Vagina (tissue), 2 donors: Measurements from ENCODE around the gene PLBD1. TPM values are rescaled to one million over a fixed set of nuclear protein-coding genes. Genes with fewer than 3 reads are reported as not detected.

Source experiments
- DNase-seq, 2 donors: peaks; one replicate each; pipeline ENCODE4 v3.0.0-alpha.2; 2017; ENCODE audit errors: extremely low spot score in 2 of 2
- H3K27ac ChIP-seq: fragments of 200-600 bp; sonication (generic); one replicate; pipeline ENCODE4 v1.5.1; 2019
- H3K27me3 ChIP-seq: fragments of 200-600 bp; sonication (generic); one replicate; pipeline ENCODE4 v1.5.1; 2019
- H3K36me3 ChIP-seq, 2 donors: fragments of 200-600 bp; sonication (generic); one replicate each; pipeline ENCODE4 v1.5.1; 2017 to 2019
- H3K4me1 ChIP-seq: fragments of 200-600 bp; sonication (generic); one replicate; pipeline ENCODE4 v1.5.1; 2019
- H3K4me3 ChIP-seq, 2 donors: fragments of 200-600 bp; sonication (generic); 1 replicate in 1 of 2; 2 replicates in 1 of 2; pipeline ENCODE4 v1.5.1; 2016 to 2019
- H3K9me3 ChIP-seq: fragments of 200-600 bp; sonication (generic); one replicate; pipeline ENCODE4 v1.5.1; 2019
- CTCF ChIP-seq, 3 experiments: fragments of 450-650 bp in 2 of 3; fragments of 200-600 bp in 1 of 3; sonication (generic) in 1 of 3; IDR thresholded peaks; one replicate each; pipeline ENCODE4 v1.5.1; 2017 to 2019; ENCODE audit warnings: antibody characterized with exemption in 3 of 3, mild to moderate bottlenecking in 2 of 3, moderate library complexity in 2 of 3
- POLR2A ChIP-seq, 2 donors: fragments of 450-650 bp; IDR thresholded peaks; one replicate each; pipeline ENCODE4 v1.6.1; 2017; ENCODE audit warnings: antibody characterized with exemption in 2 of 2, mild to moderate bottlenecking in 2 of 2, moderate library complexity in 2 of 2
- POLR2AphosphoS5 ChIP-seq, 2 donors: sonication (generic); formaldehyde crosslinking; IDR thresholded peaks; one replicate each; pipeline ENCODE4 v1.9.0; 2017; ENCODE audit warnings: antibody characterized with exemption in 2 of 2, mild to moderate bottlenecking in 2 of 2, low read depth in 1 of 2; ENCODE audit not compliant: insufficient read depth in 1 of 2
- intact Hi-C: fragments of 100-400 bp; cut with DNase I; formaldehyde crosslinking; loops from one replicate; pipeline ENCODE4 v1.15.1; 2023
- total RNA-seq: library from RNA; depleted of rRNA; stranded (reverse); fragments of >200 nt; gene quantifications from one replicate; pipeline ENCODE4 v1.2.3, GENCODE V29; 2016

Gene PLBD1
- total RNA-seq, 1 donor from 2014 or later = 29.0 TPM

GRCh38 chr12:14554281-14555007 is 13.2 kb downstream of the PLBD1 start:
- no peak for DNase-seq
- peaks cover 12% of the 10 kb centered on the region for H3K4me1 ChIP-seq
- intact Hi-C loops = no loop called here
- no peak overlapping the region for H3K27ac ChIP-seq
- no peaks in the 10 kb centered on the region for H3K27me3 ChIP-seq
- H3K4me3 ChIP-seq = no peak overlapping the region
- H3K36me3 ChIP-seq = no peaks in the 10 kb centered on the region
- no peaks in the 10 kb centered on the region for H3K9me3 ChIP-seq
- peak in 1 of 2 donors; percentile 35 for TF ChIP-seq POLR2AphosphoS5 (IDR thresholded peaks at IDR 0.05; ENCODE audit: insufficient read depth in 1 of 2, low read depth in 1 of 2)
- TF ChIP-seq CTCF (IDR thresholded peaks at IDR 0.05) = no peak

GRCh38 chr12:14548609-14549008 is 19.1 kb downstream of the PLBD1 start:
- intact Hi-C loops = no loop called here
- no peak overlapping the region for H3K4me3 ChIP-seq
- H3K27ac ChIP-seq = no peak overlapping the region
- no peaks in the 10 kb centered on the region for H3K4me1 ChIP-seq
- DNase-seq = no peak
- no peaks in the 10 kb centered on the region for H3K27me3 ChIP-seq
- H3K36me3 ChIP-seq = no peaks in the 10 kb centered on the region
- H3K9me3 ChIP-seq = no peaks in the 10 kb centered on the region
- no peak for TF ChIP-seq CTCF (IDR thresholded peaks at IDR 0.05)
- no peak for TF ChIP-seq POLR2A (IDR thresholded peaks at IDR 0.05)
- peak in 1 of 2 donors; percentile 21 for TF ChIP-seq POLR2AphosphoS5 (IDR thresholded peaks at IDR 0.05; ENCODE audit: insufficient read depth in 1 of 2, low read depth in 1 of 2)

DNA sequence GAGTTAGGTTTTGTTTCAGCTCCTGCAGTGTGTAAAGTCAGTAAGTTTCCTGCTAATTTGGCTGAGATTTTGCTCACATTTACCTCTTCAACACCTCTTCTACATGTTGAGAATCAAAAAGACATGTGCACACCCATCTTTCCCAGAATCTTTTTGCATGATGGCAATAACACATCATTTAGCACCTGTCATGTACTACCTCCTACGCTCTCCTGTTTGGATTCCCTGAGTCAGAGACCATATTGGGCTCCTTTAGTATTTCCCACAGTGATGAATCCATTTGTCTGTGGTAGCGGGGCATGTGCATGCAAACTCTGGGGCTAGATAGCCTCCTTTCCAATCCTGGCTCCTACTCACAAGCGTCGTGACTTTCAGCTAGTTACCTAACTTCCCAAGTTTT is 20.1 kb downstream of the PLBD1 start:
- DNase-seq = no peak
- Histone ChIP-seq H3K4me3 (no peak overlapping the region), H3K27ac (no peak overlapping the region), H3K36me3 (no peaks in the 10 kb centered on the region), H3K9me3 (no peaks in the 10 kb centered on the region), H3K27me3 (no peaks in the 10 kb centered on the region), H3K4me1 (no peaks in the 10 kb centered on the region)
- intact Hi-C loops = no loop called here
- TF ChIP-seq POLR2AphosphoS5 (IDR thresholded peaks at IDR 0.05; ENCODE audit: insufficient read depth in 1 of 2, low read depth in 1 of 2) (no peak), POLR2A (IDR thresholded peaks at IDR 0.05) (no peak), CTCF (IDR thresholded peaks at IDR 0.05) (no peak)

DNA sequence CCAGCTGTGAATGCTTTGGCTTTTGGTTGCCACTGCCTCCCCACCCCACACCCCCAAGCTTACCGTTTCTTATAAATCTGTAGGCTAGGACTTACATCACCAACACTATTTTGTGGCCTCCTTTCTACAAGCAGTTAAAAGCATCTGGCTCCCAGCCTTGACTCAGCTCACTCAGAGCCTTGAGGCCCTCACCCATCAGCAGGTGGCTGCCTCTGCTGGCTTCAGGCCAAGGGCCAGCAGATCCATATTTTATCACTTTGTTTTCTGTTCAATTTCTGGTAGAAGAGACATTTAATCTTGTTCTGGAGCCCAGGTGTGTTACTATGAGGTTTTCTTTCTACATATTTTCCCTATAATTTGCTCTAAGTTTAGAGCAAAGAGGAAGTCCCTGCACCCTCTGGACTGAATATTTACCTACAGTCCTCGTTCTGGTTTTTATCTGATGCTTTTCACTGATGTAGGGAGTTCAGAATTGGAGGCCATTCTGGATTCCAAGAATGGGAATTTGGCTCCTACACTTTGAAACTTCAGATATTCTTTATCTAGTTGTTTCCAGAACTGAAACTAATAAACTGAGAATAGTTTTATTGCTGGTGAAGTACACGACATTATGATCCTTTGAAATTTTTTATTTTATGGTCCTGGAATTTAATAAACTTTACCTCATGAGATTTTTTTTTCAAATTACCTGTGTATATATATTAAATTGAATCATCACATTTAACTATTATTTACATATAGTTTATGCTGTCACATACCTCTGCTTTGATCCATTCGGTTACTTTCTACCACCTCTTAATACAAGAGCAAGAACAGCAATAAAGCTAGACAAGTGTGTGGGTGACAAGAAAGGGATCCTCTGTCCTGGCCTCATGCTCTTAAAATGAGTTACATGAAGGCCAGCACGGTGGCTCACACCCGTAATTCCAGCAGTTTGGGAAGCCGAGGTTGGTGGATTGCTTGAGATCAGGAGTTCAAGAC is 22.2 kb downstream of the PLBD1 start:
- Histone ChIP-seq H3K27ac (no peak overlapping the region), H3K9me3 (no peaks in the 10 kb centered on the region), H3K27me3 (no peaks in the 10 kb centered on the region), H3K36me3 (no peaks in the 10 kb centered on the region), H3K4me3 (no peak overlapping the region), H3K4me1 (no peaks in the 10 kb centered on the region)
- intact Hi-C loops = no loop called here
- TF ChIP-seq POLR2A (IDR thresholded peaks at IDR 0.05) = no peak
- TF ChIP-seq CTCF (IDR thresholded peaks at IDR 0.05) = no peak
- no peak for TF ChIP-seq POLR2AphosphoS5 (IDR thresholded peaks at IDR 0.05; ENCODE audit: insufficient read depth in 1 of 2, low read depth in 1 of 2)
- no peak for DNase-seq
